Measurements from ENCODE around the gene PIGB.

Gene PIGB

GRCh38 chr15:55320238-55320550, 1.2 kb downstream of the PIGB start:
- no peak overlapping the region for H3K27ac ChIP-seq (ENCODE audit: low read length)
- no peaks in the 10 kb centered on the region for H3K27me3 ChIP-seq (ENCODE audit: low read depth, low read length)
- H3K4me1 ChIP-seq (ENCODE audit: control insufficient read depth in 1 of 2, insufficient read depth in 2 of 2, low read length in 2 of 2): peaks cover 0 to 20% of the 10 kb centered on the region in 2 donors
- no peaks in the 10 kb centered on the region for H3K36me3 ChIP-seq (ENCODE audit: control insufficient read depth in 1 of 2, insufficient read depth in 2 of 2, low read length in 2 of 2)
- peak overlapping the region; percentile 15 to 89 for H3K4me3 ChIP-seq (ENCODE audit: low read depth in 1 of 2, low read length in 2 of 2)
- H3K9me3 ChIP-seq (ENCODE audit: control insufficient read depth in 1 of 2, low read length in 2 of 2): no peaks in the 10 kb centered on the region

- H3K4me1 ChIP-seq (ENCODE audit: control insufficient read depth in 1 of 2, insufficient read depth in 2 of 2, low read length in 2 of 2): peaks cover 0 to 20% of the 10 kb centered on the region in 2 donors
- no peaks in the 10 kb centered on the region for H3K9me3 ChIP-seq (ENCODE audit: control insufficient read depth in 1 of 2, low read length in 2 of 2)
- H3K27ac ChIP-seq (ENCODE audit: low read length): no peak overlapping the region
- H3K36me3 ChIP-seq (ENCODE audit: control insufficient read depth in 1 of 2, insufficient read depth in 2 of 2, low read length in 2 of 2): no peaks in the 10 kb centered on the region
- no peaks in the 10 kb centered on the region for H3K27me3 ChIP-seq (ENCODE audit: low read depth, low read length)
- H3K4me3 ChIP-seq (ENCODE audit: low read depth in 1 of 2, low read length in 2 of 2): no peak overlapping the region
Observed at GRCh38 chr15:55320963-55321362, 1.9 kb downstream of the PIGB start.

DNA sequence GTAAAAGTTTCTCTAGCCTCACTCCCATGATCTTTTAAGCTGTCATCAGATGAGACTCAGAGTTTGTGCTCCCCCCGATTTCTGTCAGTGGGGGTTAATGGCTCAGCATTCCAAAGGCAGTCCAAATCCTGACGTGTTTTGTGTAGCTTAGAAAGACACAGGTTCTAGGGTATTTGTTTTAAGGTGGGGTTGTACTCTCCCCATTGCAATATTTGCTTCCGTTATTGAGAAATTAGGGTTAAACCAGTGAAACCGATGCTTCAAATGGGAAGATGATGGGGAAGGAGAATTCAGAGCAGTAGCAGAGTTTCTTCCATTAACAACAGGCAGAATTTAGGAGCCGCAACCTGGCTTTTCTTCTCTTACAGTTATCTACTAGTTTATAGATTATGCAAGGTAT, 3.4 kb downstream of the PIGB start:
- Histone ChIP-seq H3K36me3 (ENCODE audit: control insufficient read depth in 1 of 2, insufficient read depth in 2 of 2, low read length in 2 of 2) (peaks cover 0 to 3% of the 10 kb centered on the region in 2 donors), H3K4me1 (ENCODE audit: control insufficient read depth in 1 of 2, insufficient read depth in 2 of 2, low read length in 2 of 2) (peaks cover 0 to 15% of the 10 kb centered on the region in 2 donors), H3K9me3 (ENCODE audit: control insufficient read depth in 1 of 2, low read length in 2 of 2) (no peaks in the 10 kb centered on the region), H3K4me3 (ENCODE audit: low read depth in 1 of 2, low read length in 2 of 2) (no peak overlapping the region), H3K27ac (ENCODE audit: low read length) (no peak overlapping the region), H3K27me3 (ENCODE audit: low read depth, low read length) (no peaks in the 10 kb centered on the region)

GRCh38 chr15:55327387-55327786, 8.4 kb downstream of the PIGB start:
- no peaks in the 10 kb centered on the region for H3K27me3 ChIP-seq (ENCODE audit: low read depth, low read length)
- no peak overlapping the region for H3K27ac ChIP-seq (ENCODE audit: low read length)
- no peak overlapping the region for H3K4me3 ChIP-seq (ENCODE audit: low read depth in 1 of 2, low read length in 2 of 2)
- H3K9me3 ChIP-seq (ENCODE audit: control insufficient read depth in 1 of 2, low read length in 2 of 2): no peaks in the 10 kb centered on the region
- H3K4me1 ChIP-seq (ENCODE audit: control insufficient read depth in 1 of 2, insufficient read depth in 2 of 2, low read length in 2 of 2): no peaks in the 10 kb centered on the region
- peaks cover 0 to 27% of the 10 kb centered on the region in 2 donors for H3K36me3 ChIP-seq (ENCODE audit: control insufficient read depth in 1 of 2, insufficient read depth in 2 of 2, low read length in 2 of 2)

GRCh38 chr15:55334371-55334770, 15.3 kb downstream of the PIGB start:
- Histone ChIP-seq H3K27ac (ENCODE audit: low read length) (no peak overlapping the region), H3K4me1 (ENCODE audit: control insufficient read depth in 1 of 2, insufficient read depth in 2 of 2, low read length in 2 of 2) (no peaks in the 10 kb centered on the region), H3K36me3 (ENCODE audit: control insufficient read depth in 1 of 2, insufficient read depth in 2 of 2, low read length in 2 of 2) (peaks cover 17 to 39% of the 10 kb centered on the region in 2 donors), H3K9me3 (ENCODE audit: control insufficient read depth in 1 of 2, low read length in 2 of 2) (no peaks in the 10 kb centered on the region), H3K27me3 (ENCODE audit: low read depth, low read length) (no peaks in the 10 kb centered on the region), H3K4me3 (ENCODE audit: low read depth in 1 of 2, low read length in 2 of 2) (no peak overlapping the region)

GRCh38 chr15:55334997-55335396, 16.0 kb downstream of the PIGB start:
- peaks cover 17 to 40% of the 10 kb centered on the region in 2 donors for H3K36me3 ChIP-seq (ENCODE audit: control insufficient read depth in 1 of 2, insufficient read depth in 2 of 2, low read length in 2 of 2)
- H3K27ac ChIP-seq (ENCODE audit: low read length): no peak overlapping the region
- no peaks in the 10 kb centered on the region for H3K4me1 ChIP-seq (ENCODE audit: control insufficient read depth in 1 of 2, insufficient read depth in 2 of 2, low read length in 2 of 2)
- no peak overlapping the region for H3K4me3 ChIP-seq (ENCODE audit: low read depth in 1 of 2, low read length in 2 of 2)
- no peaks in the 10 kb centered on the region for H3K27me3 ChIP-seq (ENCODE audit: low read depth, low read length)
- H3K9me3 ChIP-seq (ENCODE audit: control insufficient read depth in 1 of 2, low read length in 2 of 2): no peaks in the 10 kb centered on the region

DNA sequence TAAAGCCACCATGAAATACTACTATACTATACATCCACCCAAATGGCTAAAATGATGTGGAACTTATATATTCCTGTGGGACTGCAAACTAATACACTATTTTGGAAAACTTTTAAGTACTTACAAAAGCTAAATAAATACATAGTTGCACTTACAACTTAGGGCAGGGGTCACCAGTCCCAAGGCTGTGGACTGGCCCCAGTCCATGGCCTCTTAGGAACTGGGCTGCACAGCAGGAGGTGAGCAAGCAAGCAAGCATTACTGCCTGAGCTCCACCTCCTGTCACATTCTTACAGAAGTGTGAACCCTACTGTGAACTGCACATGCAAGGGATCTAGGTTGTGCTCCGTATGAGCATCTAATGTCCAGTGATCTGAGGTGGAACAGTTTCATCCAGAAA, 18.1 kb downstream of the PIGB start:
- Histone ChIP-seq H3K9me3 (ENCODE audit: control insufficient read depth in 1 of 2, low read length in 2 of 2) (no peaks in the 10 kb centered on the region), H3K27ac (ENCODE audit: low read length) (no peak overlapping the region), H3K36me3 (ENCODE audit: control insufficient read depth in 1 of 2, insufficient read depth in 2 of 2, low read length in 2 of 2) (peaks cover 22 to 23% of the 10 kb centered on the region in 2 donors), H3K4me1 (ENCODE audit: control insufficient read depth in 1 of 2, insufficient read depth in 2 of 2, low read length in 2 of 2) (no peaks in the 10 kb centered on the region), H3K4me3 (ENCODE audit: low read depth in 1 of 2, low read length in 2 of 2) (no peak overlapping the region), H3K27me3 (ENCODE audit: low read depth, low read length) (no peaks in the 10 kb centered on the region)

- Histone ChIP-seq H3K9me3 (ENCODE audit: control insufficient read depth in 1 of 2, low read length in 2 of 2) (no peaks in the 10 kb centered on the region), H3K27ac (ENCODE audit: low read length) (no peak overlapping the region), H3K27me3 (ENCODE audit: low read depth, low read length) (no peaks in the 10 kb centered on the region), H3K4me3 (ENCODE audit: low read depth in 1 of 2, low read length in 2 of 2) (no peak overlapping the region), H3K36me3 (ENCODE audit: control insufficient read depth in 1 of 2, insufficient read depth in 2 of 2, low read length in 2 of 2) (peaks cover 12 to 27% of the 10 kb centered on the region in 2 donors), H3K4me1 (ENCODE audit: control insufficient read depth in 1 of 2, insufficient read depth in 2 of 2, low read length in 2 of 2) (no peaks in the 10 kb centered on the region)
Observed at GRCh38 chr15:55343168-55343567, 24.1 kb downstream of the PIGB start.

DNA sequence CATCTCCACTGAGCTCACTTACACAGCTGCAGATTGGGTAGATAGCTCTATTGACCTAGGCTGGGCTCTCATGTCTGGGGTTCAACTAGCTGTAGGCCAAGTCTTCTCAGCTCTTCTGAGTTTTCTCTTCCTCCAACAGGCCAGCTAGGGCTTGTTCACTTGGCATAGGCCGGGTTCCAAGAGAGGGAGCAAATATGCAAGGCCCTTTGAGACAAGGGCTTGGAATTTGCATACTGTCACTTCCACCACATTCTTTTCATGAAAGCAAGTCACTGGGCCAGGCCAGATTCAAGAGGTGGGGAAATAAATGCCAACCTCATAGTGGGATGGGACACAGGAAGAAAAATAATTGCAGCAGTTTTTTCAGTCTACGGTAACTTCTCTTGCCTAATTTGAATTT, 25.2 kb downstream of the PIGB start:
- H3K4me1 ChIP-seq (ENCODE audit: control insufficient read depth in 1 of 2, insufficient read depth in 2 of 2, low read length in 2 of 2): no peaks in the 10 kb centered on the region
- no peaks in the 10 kb centered on the region for H3K9me3 ChIP-seq (ENCODE audit: control insufficient read depth in 1 of 2, low read length in 2 of 2)
- no peak overlapping the region for H3K27ac ChIP-seq (ENCODE audit: low read length)
- peaks cover 11 to 31% of the 10 kb centered on the region in 2 donors for H3K36me3 ChIP-seq (ENCODE audit: control insufficient read depth in 1 of 2, insufficient read depth in 2 of 2, low read length in 2 of 2)
- H3K27me3 ChIP-seq (ENCODE audit: low read depth, low read length): no peaks in the 10 kb centered on the region
- no peak overlapping the region for H3K4me3 ChIP-seq (ENCODE audit: low read depth in 1 of 2, low read length in 2 of 2)

- H3K36me3 ChIP-seq (ENCODE audit: control insufficient read depth in 1 of 2, insufficient read depth in 2 of 2, low read length in 2 of 2): peaks cover 7 to 27% of the 10 kb centered on the region in 2 donors
- H3K27me3 ChIP-seq (ENCODE audit: low read depth, low read length): no peaks in the 10 kb centered on the region
- H3K9me3 ChIP-seq (ENCODE audit: control insufficient read depth in 1 of 2, low read length in 2 of 2): no peaks in the 10 kb centered on the region
- no peaks in the 10 kb centered on the region for H3K4me1 ChIP-seq (ENCODE audit: control insufficient read depth in 1 of 2, insufficient read depth in 2 of 2, low read length in 2 of 2)
- no peak overlapping the region for H3K27ac ChIP-seq (ENCODE audit: low read length)
- no peak overlapping the region for H3K4me3 ChIP-seq (ENCODE audit: low read depth in 1 of 2, low read length in 2 of 2)
Observed at GRCh38 chr15:55348281-55348778, 29.3 kb downstream of the PIGB start.

- Histone ChIP-seq H3K4me3 (ENCODE audit: low read depth in 1 of 2, low read length in 2 of 2) (no peak overlapping the region), H3K4me1 (ENCODE audit: control insufficient read depth in 1 of 2, insufficient read depth in 2 of 2, low read length in 2 of 2) (no peaks in the 10 kb centered on the region), H3K27me3 (ENCODE audit: low read depth, low read length) (no peaks in the 10 kb centered on the region), H3K36me3 (ENCODE audit: control insufficient read depth in 1 of 2, insufficient read depth in 2 of 2, low read length in 2 of 2) (peaks cover 1 to 25% of the 10 kb centered on the region in 2 donors), H3K9me3 (ENCODE audit: control insufficient read depth in 1 of 2, low read length in 2 of 2) (no peaks in the 10 kb centered on the region), H3K27ac (ENCODE audit: low read length) (no peak overlapping the region)
Observed at GRCh38 chr15:55349282-55349681, 30.3 kb downstream of the PIGB start.

DNA sequence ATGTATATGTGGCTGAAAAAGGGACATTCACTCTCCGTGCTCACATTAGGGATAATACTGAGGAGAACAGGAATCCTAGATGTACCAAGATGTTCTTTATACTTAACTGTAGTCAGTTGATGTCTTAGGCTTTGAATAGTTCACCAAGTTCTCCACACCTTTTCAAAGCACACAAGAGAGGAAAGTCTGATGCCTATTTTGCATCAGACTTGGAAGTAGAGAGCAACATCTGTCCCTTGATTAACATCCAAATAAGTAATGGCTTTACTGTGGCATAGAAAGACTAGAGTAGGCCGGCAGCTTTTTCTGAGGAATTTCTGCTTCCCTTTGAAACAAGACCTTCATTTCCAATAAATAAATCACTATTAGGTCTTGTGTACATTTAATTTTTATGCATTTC, 34.0 kb downstream of the PIGB start:
- no peaks in the 10 kb centered on the region for H3K4me1 ChIP-seq (ENCODE audit: control insufficient read depth in 1 of 2, insufficient read depth in 2 of 2, low read length in 2 of 2)
- no peak overlapping the region for H3K27ac ChIP-seq (ENCODE audit: low read length)
- peaks cover 11 to 29% of the 10 kb centered on the region in 2 donors for H3K36me3 ChIP-seq (ENCODE audit: control insufficient read depth in 1 of 2, insufficient read depth in 2 of 2, low read length in 2 of 2)
- no peaks in the 10 kb centered on the region for H3K27me3 ChIP-seq (ENCODE audit: low read depth, low read length)
- H3K4me3 ChIP-seq (ENCODE audit: low read depth in 1 of 2, low read length in 2 of 2): no peak overlapping the region
- no peaks in the 10 kb centered on the region for H3K9me3 ChIP-seq (ENCODE audit: control insufficient read depth in 1 of 2, low read length in 2 of 2)

Measured in muscle layer of duodenum (tissue), 2 donors.